GM10847 (cell line): ENCODE results near the gene CARD19.

Source experiments
- POLR2A ChIP-seq: IDR thresholded peaks from 2 replicates; pipeline ENCODE4 v1.6.1; 2011; ENCODE audit not compliant: insufficient read length; ENCODE audit errors: extremely low read depth

CARD19 gene

GRCh38 chr9:93137362-93137761 is 41.3 kb downstream of the CARD19 start:
- no peak for TF ChIP-seq POLR2A

- no peak for TF ChIP-seq POLR2A
These were observed 42.3 kb downstream of the CARD19 start for GRCh38 chr9:93138171-93138764.

GRCh38 chr9:93139365-93140182 is 43.6 kb downstream of the CARD19 start:
- TF ChIP-seq POLR2A, result no peak

- no peak for TF ChIP-seq POLR2A
These were observed 45.9 kb downstream of the CARD19 start for GRCh38 chr9:93141771-93142483.

- no peak for TF ChIP-seq POLR2A
These were observed 48.0 kb downstream of the CARD19 start for GRCh38 chr9:93143830-93144530.

- TF ChIP-seq POLR2A, result no peak
These were observed 51.6 kb downstream of the CARD19 start for GRCh38 chr9:93147632-93148031.

GRCh38 chr9:93148721-93149120 is 52.7 kb downstream of the CARD19 start:
- TF ChIP-seq POLR2A, result no peak

GRCh38 chr9:93149361-93149760 is 53.3 kb downstream of the CARD19 start:
- TF ChIP-seq POLR2A, result no peak

GRCh38 chr9:93151097-93151784 is 55.2 kb downstream of the CARD19 start:
- no peak for TF ChIP-seq POLR2A

GRCh38 chr9:93154293-93154903 is 58.4 kb downstream of the CARD19 start:
- no peak for TF ChIP-seq POLR2A

- TF ChIP-seq POLR2A, result no peak
These were observed 59.9 kb downstream of the CARD19 start for GRCh38 chr9:93155716-93156474.

GRCh38 chr9:93156475-93157008 is 60.5 kb downstream of the CARD19 start:
- TF ChIP-seq POLR2A, result no peak
